ENCODE results near the gene SERPINE1.

Gene SERPINE1

GRCh38 chr7:101174322-101174854, 47.5 kb downstream of the SERPINE1 start:
- TF ChIP-seq, protein P1, sequence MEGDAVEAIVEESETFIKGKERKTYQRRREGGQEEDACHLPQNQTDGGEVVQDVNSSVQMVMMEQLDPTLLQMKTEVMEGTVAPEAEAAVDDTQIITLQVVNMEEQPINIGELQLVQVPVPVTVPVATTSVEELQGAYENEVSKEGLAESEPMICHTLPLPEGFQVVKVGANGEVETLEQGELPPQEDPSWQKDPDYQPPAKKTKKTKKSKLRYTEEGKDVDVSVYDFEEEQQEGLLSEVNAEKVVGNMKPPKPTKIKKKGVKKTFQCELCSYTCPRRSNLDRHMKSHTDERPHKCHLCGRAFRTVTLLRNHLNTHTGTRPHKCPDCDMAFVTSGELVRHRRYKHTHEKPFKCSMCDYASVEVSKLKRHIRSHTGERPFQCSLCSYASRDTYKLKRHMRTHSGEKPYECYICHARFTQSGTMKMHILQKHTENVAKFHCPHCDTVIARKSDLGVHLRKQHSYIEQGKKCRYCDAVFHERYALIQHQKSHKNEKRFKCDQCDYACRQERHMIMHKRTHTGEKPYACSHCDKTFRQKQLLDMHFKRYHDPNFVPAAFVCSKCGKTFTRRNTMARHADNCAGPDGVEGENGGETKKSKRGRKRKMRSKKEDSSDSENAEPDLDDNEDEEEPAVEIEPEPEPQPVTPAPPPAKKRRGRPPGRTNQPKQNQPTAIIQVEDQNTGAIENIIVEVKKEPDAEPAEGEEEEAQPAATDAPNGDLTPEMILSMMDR (IDR thresholded peaks at IDR 0.05; ENCODE audit: low read depth, low read length) = no peak
- no peak for DNase-seq (ENCODE audit: extremely low read depth, low read depth)

DNA sequence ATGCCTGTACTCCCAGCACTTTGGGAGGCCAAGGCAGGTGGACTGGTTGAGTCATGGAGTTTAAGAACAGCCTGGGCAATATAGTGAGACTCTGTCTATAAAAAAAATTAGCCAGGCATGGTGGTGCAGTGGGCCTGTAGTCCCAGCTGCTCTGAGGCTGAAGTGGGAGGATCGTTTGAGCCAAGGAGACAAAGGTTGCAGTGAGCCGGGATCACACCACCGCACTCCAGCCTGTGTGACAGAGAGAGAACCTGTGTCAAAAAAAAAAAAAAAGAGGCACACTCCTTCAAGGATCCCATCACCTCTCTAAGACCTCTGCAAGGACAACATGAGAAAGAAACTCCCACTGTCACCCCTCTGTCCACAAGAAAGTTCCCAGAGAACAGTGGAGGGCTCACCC, 48.8 kb downstream of the SERPINE1 start:
- TF ChIP-seq, protein P1 (IDR thresholded peaks at IDR 0.05; ENCODE audit: low read depth, low read length) = no peak
- no peak for DNase-seq (ENCODE audit: extremely low read depth, low read depth)

- TF ChIP-seq, protein P1 (IDR thresholded peaks at IDR 0.05; ENCODE audit: low read depth, low read length) = no peak
- no peak for DNase-seq (ENCODE audit: extremely low read depth, low read depth)
Measured at GRCh38 chr7:101177644-101178043, 50.7 kb downstream of the SERPINE1 start.

GRCh38 chr7:101179117-101179516, 52.2 kb downstream of the SERPINE1 start:
- TF ChIP-seq, protein P1 (IDR thresholded peaks at IDR 0.05; ENCODE audit: low read depth, low read length) = no peak
- DNase-seq (ENCODE audit: extremely low read depth, low read depth) = no peak

- TF ChIP-seq, protein P1 (IDR thresholded peaks at IDR 0.05; ENCODE audit: low read depth, low read length) = no peak
- DNase-seq (ENCODE audit: extremely low read depth, low read depth) = no peak
Measured at GRCh38 chr7:101179713-101180112, 52.8 kb downstream of the SERPINE1 start.

GRCh38 chr7:101180130-101180755, 53.3 kb downstream of the SERPINE1 start, which contains the start of gene NAT16:
TSS of gene NAT16 (minus strand) at chr7:101180293. CDS start at chr7:101174807, 5,486 bp downstream.
- TF ChIP-seq, protein P1 (IDR thresholded peaks at IDR 0.05; ENCODE audit: low read depth, low read length) = no peak
- DNase-seq (ENCODE audit: extremely low read depth, low read depth) = no peak

DNA sequence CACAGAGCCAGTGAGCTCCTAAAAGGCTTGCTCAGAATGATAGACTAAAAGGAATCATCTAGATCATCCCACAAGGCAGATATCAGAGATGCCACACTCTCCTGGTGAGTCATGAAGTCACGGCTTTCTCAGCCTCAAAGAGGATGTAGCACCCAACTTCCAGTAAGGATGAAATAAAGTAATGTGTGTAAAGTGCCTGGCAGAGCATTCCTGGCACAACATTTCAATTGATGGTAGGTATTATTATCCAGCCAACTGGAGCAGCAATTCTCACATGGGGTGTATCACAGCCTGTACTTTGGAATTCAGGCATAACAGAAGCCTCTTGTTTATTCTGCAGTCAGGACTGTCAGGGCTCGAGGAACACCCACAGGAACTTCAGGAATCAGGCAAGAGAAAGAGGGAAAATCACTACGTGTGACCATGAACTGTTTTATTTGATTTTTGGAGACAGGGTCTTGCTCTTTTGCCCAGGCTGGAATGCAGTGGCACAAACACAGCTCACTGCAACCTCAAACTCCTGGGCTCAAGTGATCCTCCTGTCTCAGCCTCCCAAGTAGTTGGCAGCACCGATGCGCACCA, 58.4 kb downstream of the SERPINE1 start:
- DNase-seq (ENCODE audit: extremely low read depth, low read depth) = no peak
- TF ChIP-seq, protein P1 (IDR thresholded peaks at IDR 0.05; ENCODE audit: low read depth, low read length) = no peak

Data from AG09319 (cell line).